ENCODE results near the gene EPHA8.

Gene EPHA8

GRCh38 chr1:22625262-22625925 lies 62.1 kb downstream of the EPHA8 start:
- no peak for DNase-seq

DNA sequence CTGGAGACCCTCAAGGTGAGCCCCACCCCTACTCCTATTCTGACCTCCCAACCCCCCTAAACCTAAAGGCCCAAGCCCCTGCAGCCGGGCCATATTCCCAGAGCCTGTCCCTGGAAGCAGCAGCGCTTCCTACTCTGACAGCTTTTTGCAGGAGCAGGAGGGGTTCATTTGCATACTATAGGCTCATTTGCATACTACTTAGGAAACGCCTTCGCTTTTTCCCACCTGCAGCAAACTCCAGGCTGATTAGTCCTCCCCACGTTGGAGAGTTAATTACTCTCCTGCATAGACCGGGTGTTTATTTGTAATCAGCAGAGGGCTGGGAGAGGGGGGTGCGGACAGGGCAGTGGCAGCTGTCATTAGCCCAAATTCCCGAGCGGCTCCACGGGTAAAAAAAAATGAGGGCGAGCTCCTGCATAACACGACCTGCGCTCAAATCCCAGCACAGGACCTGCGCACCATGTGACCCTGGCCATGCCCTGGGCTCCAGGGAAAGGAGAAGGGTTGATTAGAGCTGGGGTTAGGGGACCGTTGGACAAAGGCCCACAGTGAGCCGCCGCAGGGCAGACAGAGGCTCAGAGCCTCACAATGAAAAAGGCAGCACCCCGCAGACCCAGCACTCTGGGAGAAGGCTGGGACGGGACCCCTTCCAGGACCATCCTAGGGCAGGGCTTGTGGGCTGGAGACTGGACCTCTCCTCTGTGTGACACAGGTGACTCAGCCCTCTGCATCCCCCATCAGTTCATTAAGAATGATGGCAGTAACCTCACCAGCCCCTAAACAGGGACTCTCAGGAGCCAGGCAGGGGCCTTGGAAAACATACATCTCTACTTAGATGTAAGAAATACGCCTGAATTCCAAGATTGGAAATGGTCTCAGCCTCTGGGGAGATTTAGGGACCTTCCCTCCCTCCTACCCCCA lies 63.2 kb downstream of the EPHA8 start:
- DNase-seq: no peak

GRCh38 chr1:22627331-22627730 lies 64.0 kb downstream of the EPHA8 start:
- no peak for DNase-seq

DNA sequence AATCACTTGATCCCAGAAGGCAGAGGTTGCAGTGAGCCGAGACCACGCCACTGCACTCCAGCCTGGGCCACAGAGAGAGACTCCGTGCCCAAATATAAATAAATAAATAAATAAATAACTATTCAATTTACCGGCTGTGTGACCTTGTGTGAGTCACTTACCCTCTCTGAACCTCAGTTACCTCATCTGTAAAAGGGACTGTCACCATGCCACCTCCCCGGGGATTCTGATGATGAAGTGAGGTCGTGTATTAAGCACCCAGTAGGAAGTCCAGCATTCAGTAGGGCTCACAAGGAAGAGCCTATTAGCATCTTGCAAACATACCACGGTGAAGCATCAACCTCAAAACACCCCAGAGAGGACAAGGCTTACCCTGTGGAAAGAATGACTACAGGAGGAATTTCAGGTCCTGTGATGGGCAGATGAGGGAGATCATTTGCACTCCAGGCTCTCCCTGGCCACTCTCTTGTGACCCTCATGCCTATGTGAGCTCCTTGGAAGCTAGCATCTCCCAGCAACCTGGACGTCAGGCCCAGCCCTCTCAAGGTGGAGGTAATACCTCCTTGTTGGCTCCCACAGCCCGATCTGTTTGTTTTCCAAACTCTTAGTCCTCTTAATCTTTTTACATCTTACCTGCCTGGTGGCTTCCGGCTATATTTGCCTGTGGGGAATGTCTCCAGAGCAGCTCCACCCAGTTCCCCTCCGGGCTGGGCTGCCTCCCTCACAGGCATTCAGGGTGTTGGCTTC lies 65.6 kb downstream of the EPHA8 start:
- DNase-seq: no peak

GRCh38 chr1:22629886-22630285 lies 66.6 kb downstream of the EPHA8 start:
- DNase-seq: no peak

DNA sequence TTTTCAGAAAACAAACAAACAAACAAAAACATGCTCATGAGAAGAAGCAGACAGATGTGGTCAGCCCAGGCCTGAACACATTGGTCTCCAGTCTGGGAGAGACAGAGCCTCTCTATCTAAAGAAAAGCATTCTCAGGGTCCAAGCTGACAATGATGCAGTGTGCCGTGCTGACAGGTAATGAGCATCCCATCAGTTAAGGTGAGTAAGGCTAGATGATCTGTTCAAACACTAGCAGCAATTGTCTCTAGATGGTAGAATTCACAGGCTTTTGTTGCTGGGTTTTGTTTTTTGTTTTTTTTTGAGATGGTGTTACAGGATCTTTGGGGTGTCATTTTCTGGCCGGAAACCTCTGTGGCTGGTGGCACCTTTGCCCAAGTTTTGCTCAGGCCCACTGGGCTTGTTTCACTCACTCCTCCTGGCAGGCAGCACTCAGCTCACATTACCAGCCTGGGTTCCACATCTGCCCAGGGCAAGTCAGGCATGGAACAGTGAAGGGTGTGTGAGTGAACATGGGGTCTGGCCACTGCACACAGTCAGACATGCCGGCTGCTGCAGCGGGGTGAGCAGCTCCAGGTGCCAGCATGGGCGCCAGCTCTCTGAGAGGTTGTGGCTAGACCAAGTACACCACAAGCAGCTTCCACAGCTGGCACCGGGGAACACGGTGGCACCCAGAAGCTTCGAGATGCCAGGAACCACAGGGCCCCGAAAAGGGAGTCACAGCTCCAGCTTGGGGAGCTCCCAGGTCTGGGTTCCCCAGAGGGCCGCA lies 70.6 kb downstream of the EPHA8 start:
- no peak for DNase-seq

DNA sequence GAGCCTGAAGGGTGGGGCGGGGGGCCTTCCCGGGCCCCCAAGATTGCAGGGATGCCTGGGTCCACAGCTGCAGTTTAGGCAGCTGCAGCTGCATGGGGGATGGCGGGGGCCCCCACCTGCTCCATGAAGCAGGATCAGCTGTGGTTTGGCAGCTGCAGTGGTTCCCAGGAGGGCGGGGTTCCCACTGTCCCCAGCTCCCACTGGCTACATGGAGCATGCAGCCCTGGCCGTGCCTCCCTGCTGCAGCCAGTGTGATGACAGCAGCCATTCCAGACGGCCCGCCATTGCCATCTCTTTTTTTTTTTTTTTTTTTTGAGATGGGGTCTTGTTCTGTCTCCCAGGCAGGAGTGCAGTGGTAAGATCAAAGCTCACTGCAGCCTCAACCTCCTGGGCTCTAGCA lies 72.1 kb downstream of the EPHA8 start:
- DNase-seq: no peak

DNA sequence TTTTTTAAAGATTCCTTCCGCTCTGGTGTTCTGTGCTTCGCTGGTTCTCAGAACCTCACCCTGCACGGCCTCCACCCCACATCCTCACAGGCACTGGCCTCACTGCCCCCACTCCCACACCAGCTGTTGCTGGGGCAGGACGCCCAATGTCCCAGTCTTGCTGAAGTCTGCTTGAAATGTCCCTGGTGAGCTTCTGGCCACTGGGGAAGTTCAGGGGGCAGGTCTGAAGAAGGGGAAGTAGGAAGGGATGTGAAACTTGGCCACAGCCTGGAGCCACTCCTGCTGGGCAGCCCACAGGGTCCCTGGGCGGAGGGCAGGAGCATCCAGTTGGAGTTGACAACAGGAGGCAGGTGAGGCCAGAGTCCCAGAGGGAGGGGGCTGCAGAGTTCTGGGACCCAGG lies 73.1 kb downstream of the EPHA8 start, which contains the start of gene C1QA:
Gene C1QA, plus strand, starts transcription at position 276 of the 400 bp plus-strand sequence. CDS start 989 bp downstream, outside the sequence.
- DNase-seq: peak; percentile 38 to 62

GRCh38 chr1:22636927-22637326 lies 73.6 kb downstream of the EPHA8 start:
- no peak for DNase-seq

- DNase-seq: no peak
These were observed 74.7 kb downstream of the EPHA8 start for GRCh38 chr1:22637907-22638445.

- DNase-seq: no peak
These were observed 75.4 kb downstream of the EPHA8 start for GRCh38 chr1:22638476-22639234.

GRCh38 chr1:22639286-22639685 lies 76.0 kb downstream of the EPHA8 start:
- no peak for DNase-seq

DNA sequence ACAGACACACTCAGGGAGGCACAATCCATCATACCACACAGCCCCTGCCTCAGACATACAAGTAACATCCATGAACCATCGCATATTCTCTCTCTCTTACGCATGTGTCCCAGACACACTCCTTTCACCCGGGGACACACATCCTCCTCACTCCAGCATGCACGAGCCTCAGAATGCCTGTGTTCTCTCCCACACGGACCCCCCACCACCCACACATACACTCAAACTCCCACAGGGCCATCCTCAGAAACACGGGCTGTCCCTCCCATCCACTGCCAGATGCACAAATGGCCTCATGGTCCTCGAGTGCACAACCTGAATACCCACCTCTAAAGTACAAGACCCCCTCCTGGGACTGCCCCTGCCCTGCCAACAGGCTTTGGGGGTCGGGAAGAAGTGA lies 78.0 kb downstream of the EPHA8 start:
- no peak for DNase-seq

DNA sequence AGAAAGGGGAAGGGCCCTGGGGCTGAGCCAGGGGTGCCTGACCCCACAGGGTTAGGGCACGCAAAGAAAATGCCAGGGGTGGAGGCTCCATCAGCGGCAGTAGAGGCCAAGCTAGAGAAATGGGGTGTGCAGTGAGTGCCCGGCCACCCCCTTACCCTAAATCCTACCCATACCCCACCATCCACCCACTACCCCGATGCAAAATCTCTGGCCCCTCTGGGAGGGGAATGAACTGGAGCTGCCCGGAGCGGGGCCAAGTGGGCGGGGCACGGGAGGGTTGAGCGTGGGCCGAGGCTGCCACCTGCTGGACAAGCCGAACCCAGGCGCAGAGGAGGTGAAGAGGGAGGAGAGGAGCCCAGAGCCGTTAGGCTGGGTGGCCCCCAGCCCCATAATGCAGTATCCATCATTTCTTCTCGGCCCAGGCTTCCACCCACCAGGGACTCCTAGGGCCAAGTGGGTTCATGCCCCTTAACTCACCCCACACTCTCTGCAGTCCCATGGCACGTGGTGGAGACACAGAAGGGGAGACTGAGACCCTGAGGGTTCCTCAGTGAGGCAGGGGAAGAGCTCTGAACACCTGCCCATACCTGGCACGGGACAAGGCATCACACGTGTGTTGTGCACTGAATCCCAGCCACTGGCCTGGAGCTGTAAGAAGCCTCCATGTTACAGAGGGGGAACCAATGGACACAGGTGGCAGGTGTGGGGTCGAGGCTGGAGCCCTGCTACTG lies 78.8 kb downstream of the EPHA8 start:
- peak; percentile 37 to 62 for DNase-seq

GRCh38 chr1:22643381-22643780 lies 80.1 kb downstream of the EPHA8 start, which contains the start of gene C1QC:
C1QC (plus strand) TSS chr1:22643633; CDS start chr1:22644024, 391 bp downstream.
- peak in 1 of 2 donors; percentile 34 for DNase-seq

DNA sequence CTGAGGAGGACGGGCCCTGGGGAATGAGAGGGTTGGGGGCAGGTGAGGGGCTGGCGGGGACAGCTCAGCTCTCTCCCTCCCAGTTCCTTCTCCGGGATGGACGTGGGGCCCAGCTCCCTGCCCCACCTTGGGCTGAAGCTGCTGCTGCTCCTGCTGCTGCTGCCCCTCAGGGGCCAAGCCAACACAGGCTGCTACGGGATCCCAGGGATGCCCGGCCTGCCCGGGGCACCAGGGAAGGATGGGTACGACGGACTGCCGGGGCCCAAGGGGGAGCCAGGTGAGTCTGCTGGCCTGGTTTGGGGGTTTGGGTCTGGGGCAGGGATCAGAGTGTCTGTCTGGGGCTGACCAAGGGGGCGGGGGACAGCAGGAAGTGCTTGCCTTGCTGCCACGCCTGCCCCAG lies 80.6 kb downstream of the EPHA8 start:
- DNase-seq: no peak

- DNase-seq: no peak
These were observed 82.6 kb downstream of the EPHA8 start for GRCh38 chr1:22645931-22646330.

GRCh38 chr1:22646384-22646783 lies 83.1 kb downstream of the EPHA8 start:
- no peak for DNase-seq

GRCh38 chr1:22650089-22650693 lies 86.9 kb downstream of the EPHA8 start:
- no peak for DNase-seq
